Activated CD8-positive, alpha-beta memory T cell treated with anti-CD3 and anti-CD28 coated beads for 48 hours (primary cell): ENCODE data around the gene SUCO.
"Not testable (repeated sequence)": the region's sequence is repeated elsewhere in the genome, so short reads cannot be mapped to it uniquely, and the experiment has no call there.

Experiments
- DNase-seq, 3 experiments: peaks; one replicate each; pipeline ENCODE4 v3.0.0-alpha.2; 2020; ENCODE audit warnings: low read depth in 2 of 3, low spot score in 2 of 3

The SUCO gene

GRCh38 chr1:172557270-172557669 lies 24.3 kb downstream of the SUCO start:
- no peak for DNase-seq

GRCh38 chr1:172559572-172560210 lies 26.7 kb downstream of the SUCO start:
- DNase-seq = no peak

GRCh38 chr1:172561252-172561651 lies 28.3 kb downstream of the SUCO start:
- no peak for DNase-seq

GRCh38 chr1:172566196-172566997 lies 33.4 kb downstream of the SUCO start:
- no peak for DNase-seq

GRCh38 chr1:172567720-172568119 lies 34.8 kb downstream of the SUCO start:
- no peak for DNase-seq

- no peak for DNase-seq
Measured at GRCh38 chr1:172574080-172574479, 41.1 kb downstream of the SUCO start.

GRCh38 chr1:172578586-172578985 lies 45.6 kb downstream of the SUCO start:
- no peak for DNase-seq

GRCh38 chr1:172581273-172581672 lies 48.3 kb downstream of the SUCO start:
- DNase-seq = no peak

- no peak for DNase-seq
Measured at GRCh38 chr1:172581779-172582178, 48.8 kb downstream of the SUCO start.

GRCh38 chr1:172582889-172583288 lies 49.9 kb downstream of the SUCO start:
- DNase-seq = no peak

GRCh38 chr1:172585348-172585747 lies 52.4 kb downstream of the SUCO start:
- DNase-seq = no peak

GRCh38 chr1:172585861-172586260 lies 52.9 kb downstream of the SUCO start:
- no peak for DNase-seq

GRCh38 chr1:172588296-172589291 lies 55.6 kb downstream of the SUCO start:
- DNase-seq = no peak

GRCh38 chr1:172589553-172589952 lies 56.6 kb downstream of the SUCO start:
- DNase-seq = no peak

GRCh38 chr1:172591429-172591828 lies 58.5 kb downstream of the SUCO start:
- DNase-seq = not testable (repeated sequence)

- not testable (repeated sequence) for DNase-seq
Measured at GRCh38 chr1:172595066-172595465, 62.1 kb downstream of the SUCO start.

GRCh38 chr1:172596782-172597181 lies 63.8 kb downstream of the SUCO start:
- not testable (repeated sequence) for DNase-seq

- no peak for DNase-seq
Measured at GRCh38 chr1:172599912-172600311, 67.0 kb downstream of the SUCO start.

- no peak for DNase-seq
Measured at GRCh38 chr1:172600615-172601014, 67.7 kb downstream of the SUCO start.

GRCh38 chr1:172601046-172601630 lies 68.2 kb downstream of the SUCO start:
- no peak for DNase-seq

- no peak for DNase-seq
Measured at GRCh38 chr1:172602706-172603105, 69.8 kb downstream of the SUCO start.
